LoVo (cell line): ENCODE results near the gene FAM149A.

Experiments
- DNase-seq: peaks from one replicate; pipeline ENCODE4 v3.0.0-alpha.2; 2016; ENCODE audit warnings: low spot score

FAM149A gene

DNA sequence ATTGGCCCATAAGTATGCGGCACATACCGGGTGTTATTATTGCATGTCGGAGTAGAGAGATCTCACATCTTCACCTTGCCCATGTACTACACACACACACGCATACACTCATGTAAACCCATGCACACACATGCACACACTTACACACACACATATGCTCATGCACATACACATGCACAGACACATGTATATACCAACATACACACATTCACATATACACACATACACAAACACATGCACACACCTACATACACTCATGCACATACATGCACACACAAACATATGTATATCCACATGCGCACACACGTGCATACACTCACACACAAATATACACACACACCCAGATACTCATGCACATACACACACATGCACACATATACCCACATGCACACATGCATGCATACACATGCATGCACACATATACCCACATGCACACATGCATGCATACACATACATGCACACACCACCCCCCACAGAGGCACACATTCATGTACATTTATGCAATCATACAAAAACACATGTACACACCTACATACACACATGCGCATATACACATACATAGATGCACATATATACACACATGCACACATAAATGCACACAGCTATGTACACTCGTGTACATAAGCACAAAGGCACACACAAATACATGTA is 98.1 kb downstream of the FAM149A start:
- no peak for DNase-seq

DNA sequence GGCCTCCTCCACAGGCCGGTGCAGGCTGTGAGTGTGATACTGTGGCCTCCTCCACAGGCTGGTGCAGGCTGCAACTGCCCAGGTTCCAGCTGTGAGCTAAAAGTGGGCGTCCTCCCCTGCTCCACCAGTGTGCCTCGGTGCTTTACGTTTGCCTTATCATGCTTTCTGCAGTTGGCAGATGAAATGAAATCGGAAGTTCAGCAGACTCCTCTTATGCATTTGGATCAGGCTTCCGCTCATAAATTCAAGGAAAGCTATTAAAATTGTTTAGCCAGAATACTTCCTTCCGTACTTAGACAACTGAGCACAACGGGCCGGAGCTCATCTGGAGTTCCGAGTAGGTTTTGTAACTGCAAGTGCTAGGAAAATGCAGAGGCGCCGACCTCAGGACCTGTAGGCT is 98.9 kb downstream of the FAM149A start:
- DNase-seq = no peak

DNA sequence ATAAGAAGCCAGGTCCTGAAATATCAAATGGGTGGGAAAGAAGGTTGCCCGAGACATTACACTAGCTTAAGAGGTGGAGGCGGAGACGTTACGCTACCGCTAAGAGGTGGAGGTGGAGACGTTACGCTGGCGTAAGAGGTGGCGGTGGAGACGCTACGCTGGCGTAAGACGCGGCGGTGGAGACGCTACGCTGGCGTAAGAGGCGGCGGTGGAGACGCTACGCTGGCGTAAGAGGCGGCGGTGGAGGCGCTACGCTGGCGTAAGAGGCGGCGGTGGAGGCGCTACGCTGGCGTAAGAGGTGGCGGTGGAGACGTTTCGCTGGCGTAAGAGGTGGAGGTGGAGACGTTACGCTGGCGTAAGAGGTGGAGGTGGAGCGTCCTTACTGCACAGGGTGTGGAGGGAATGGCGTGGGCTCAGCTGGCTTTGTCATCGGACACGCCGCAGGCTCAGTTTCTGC is 99.6 kb downstream of the FAM149A start:
- no peak for DNase-seq

DNA sequence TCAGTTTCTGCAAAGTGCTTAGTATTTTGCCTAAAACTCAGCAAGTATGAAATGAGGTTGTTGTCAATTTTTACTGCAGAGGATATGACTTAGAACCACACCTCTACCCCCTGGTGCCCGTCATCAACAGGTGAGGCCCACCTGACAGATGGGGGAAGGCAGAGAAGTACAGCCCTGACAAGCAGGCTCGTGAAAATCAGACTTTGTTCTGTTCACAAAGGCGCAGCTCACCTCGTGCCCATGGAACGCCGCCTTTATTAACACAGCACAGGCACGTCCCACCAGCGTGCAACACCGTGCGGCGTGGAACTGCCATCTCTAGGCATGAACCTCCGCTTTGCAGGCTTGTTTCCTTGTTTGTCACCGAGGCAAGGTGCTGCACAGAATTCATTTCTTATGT is 100.2 kb downstream of the FAM149A start:
- no peak for DNase-seq

DNA sequence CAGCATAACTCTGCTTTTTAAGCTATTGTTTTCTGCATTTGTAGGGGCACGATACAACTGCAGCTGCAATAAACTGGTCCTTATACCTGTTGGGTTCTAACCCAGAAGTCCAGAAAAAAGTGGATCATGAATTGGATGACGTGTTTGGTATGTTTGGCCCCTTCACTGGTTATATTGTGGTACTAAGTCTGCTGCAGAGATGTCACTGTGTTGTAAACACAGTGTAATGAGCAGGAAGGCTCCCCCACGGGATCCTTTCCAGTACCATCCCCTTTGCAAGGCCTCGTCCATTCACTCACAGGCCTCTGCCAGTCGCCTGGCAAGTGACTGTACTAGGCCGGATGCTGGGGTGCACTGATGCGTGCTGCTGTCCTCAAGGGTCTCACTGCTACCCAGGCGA is 100.7 kb downstream of the FAM149A start:
- no peak for DNase-seq

DNA sequence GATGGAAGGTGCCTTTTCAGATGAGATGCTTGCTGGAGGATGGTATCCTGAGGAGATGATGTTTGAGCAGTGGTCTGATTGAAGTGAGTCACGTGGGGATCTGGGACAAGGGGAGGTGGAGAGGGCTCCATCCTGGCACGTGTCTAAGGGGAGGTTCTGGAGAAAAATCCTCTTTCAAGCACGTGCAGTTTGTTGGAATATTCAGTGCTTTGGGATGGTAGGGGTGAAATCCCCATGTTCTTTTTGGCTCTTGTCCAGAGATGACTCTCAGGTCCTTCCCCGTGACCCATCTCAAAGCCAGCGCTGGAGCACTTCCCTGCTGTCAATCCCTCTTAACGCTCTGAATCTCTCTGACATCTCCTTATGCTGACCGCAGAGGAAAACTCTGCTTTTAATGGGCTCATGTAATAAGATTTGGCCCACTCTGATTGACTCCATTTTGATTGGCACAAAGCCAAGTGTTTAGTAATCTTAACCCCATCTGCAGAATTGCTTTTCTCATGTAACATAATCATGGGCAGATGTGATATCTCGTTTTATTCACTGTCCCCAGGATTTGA is 112.0 kb downstream of the FAM149A start:
- no peak for DNase-seq

DNA sequence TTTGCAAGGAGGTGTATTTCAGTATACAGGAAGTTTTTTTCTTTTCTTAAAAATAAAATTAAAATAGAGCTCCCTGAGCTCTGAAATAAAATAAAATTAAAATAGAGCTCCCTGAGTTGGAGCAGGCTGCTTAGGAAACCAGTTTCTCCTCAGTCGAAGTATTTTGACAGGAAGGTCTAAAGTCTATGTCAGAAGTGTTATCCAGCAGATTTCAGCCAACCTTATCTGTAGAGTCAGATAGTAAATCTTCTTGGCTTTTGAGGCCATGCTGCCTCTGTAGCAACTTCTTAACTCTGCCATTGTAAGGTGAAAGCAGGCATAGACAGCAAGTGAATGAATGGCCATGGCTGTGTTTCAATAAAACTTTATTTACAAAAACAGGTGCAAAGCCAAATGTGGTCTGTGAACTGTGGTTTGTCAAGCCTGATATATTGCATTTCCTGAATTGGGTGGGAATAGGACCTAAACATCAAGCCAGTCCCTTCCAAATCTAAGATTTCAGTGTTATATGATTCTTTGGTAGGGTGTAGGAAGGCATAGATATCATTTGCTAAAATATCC is 113.3 kb downstream of the FAM149A start:
- DNase-seq = no peak

DNA sequence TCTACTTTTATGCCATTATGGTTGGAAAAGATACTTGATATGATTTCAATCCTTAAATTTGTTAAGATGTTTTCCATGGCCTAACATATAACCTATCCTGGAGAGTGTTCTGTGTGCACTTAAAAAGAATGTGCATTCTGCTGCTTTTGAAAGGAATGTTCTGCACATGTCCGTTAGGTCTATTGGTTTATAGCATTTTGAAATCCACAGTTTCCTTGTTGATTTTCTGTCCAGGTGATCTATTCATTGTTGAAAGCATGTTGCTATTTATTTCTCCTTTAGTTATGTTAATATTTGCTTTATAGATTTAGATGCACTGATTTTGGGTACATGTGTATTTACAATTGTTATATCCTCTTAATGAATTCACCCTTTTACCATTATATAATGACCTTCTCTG is 117.1 kb downstream of the FAM149A start:
- DNase-seq = no peak
